Karpas-422 (cell line): ENCODE results near the gene INPP5D. TPM values are rescaled to one million over a fixed set of nuclear protein-coding genes. Genes with fewer than 3 reads are reported as not detected.

ENCODE experiments used
- DNase-seq: peaks from one replicate; pipeline ENCODE4 v3.0.0-alpha.2; 2015
- H2AFZ ChIP-seq: fragments of 200-600 bp; sonication (generic); 2 replicates; pipeline ENCODE4 v1.6.1; 2014; ENCODE audit warnings: antibody characterized with exemption, low read length, mixed read lengths
- H3K27ac ChIP-seq: fragments of 200-600 bp; sonication (generic); 2 replicates; pipeline ENCODE4 v1.5.1; 2014; ENCODE audit warnings: mild to moderate bottlenecking, low read length, moderate library complexity
- H3K27me3 ChIP-seq: fragments of 200-600 bp; sonication (generic); 2 replicates; pipeline ENCODE4 v1.6.1; 2014; ENCODE audit warnings: low read length, mixed read lengths
- H3K36me3 ChIP-seq: fragments of 200-600 bp; sonication (generic); 2 replicates; pipeline ENCODE4 v1.6.1; 2014; ENCODE audit warnings: low read length, mixed read lengths; ENCODE audit not compliant: insufficient read depth
- H3K4me1 ChIP-seq: fragments of 200-600 bp; sonication (generic); 2 replicates; pipeline ENCODE4 v1.6.1; 2014; ENCODE audit warnings: mild to moderate bottlenecking, low read length, mixed read lengths
- H3K4me2 ChIP-seq: fragments of 200-600 bp; sonication (generic); 2 replicates; pipeline ENCODE4 v1.6.1; 2014; ENCODE audit warnings: low read length, low read depth, mild to moderate bottlenecking; ENCODE audit not compliant: poor library complexity, severe bottlenecking
- H3K4me3 ChIP-seq: fragments of 200-600 bp; sonication (generic); 2 replicates; pipeline ENCODE4 v1.5.1; 2014; ENCODE audit warnings: mild to moderate bottlenecking, antibody characterized with exemption, low read length, mixed read lengths
- H3K79me2 ChIP-seq: fragments of 200-600 bp; sonication (generic); 2 replicates; pipeline ENCODE4 v1.6.1; 2014; ENCODE audit warnings: mild to moderate bottlenecking, low read length, mixed read lengths
- H3K9ac ChIP-seq: fragments of 200-600 bp; sonication (generic); 2 replicates; pipeline ENCODE4 v1.6.0; 2014; ENCODE audit warnings: low read length
- H3K9me2 ChIP-seq: fragments of 200-600 bp; sonication (generic), shearing (Covaris generic); replicated peaks from 2 replicates; pipeline ENCODE4 v1.6.0; 2014; ENCODE audit warnings: mild to moderate bottlenecking, low read length, moderate library complexity; ENCODE audit not compliant: insufficient read depth
- H3K9me3 ChIP-seq: fragments of 300-700, 200-600 bp; sonication (generic); 2 replicates; pipeline ENCODE4 v1.6.1; 2014; ENCODE audit warnings: low read length, mixed read lengths
- H4K20me1 ChIP-seq: fragments of 200-600 bp; sonication (generic); 2 replicates; pipeline ENCODE4 v1.6.1; 2014; ENCODE audit warnings: mild to moderate bottlenecking, antibody characterized with exemption, low read length, low read depth; ENCODE audit not compliant: insufficient read depth
- total RNA-seq: library from RNA; depleted of rRNA; stranded (reverse); fragments of >200 nt; shearing (Covaris generic); gene quantifications from 2 replicates; pipeline ENCODE4 v1.2.3, GENCODE V29; 2014; ENCODE audit warnings: low replicate concordance

The INPP5D gene
- total RNA-seq, 1 experiment from 2014 or later: 145 TPM

DNA sequence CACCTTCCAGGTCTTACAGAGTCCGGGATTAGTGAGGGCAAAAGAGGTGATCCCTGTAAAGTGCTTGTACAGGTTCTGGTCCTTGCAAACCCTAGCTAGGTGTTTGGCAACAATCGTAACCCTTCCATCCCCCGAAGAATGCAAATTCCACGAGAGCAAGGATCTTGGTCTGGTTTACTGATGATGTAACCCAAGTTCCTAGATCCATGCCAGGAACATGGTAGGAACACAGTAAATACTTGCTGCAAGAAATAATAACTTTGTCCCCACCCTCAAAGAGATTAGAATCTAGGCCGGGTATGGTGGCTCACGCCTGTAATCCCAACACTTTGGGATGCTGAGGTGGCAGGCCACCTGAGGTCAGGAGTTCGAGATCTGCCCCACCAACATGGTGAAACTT, 34.4 kb upstream of the INPP5D start:
- Histone ChIP-seq H2AFZ (no peak overlapping the region), H3K9me2 (no peaks in the 10 kb centered on the region), H4K20me1 (no peaks in the 10 kb centered on the region), H3K4me1 (no peaks in the 10 kb centered on the region), H3K27ac (no peak overlapping the region), H3K79me2 (no peaks in the 10 kb centered on the region), H3K27me3 (no peaks in the 10 kb centered on the region), H3K9ac (no peak overlapping the region), H3K36me3 (no peaks in the 10 kb centered on the region), H3K4me2 (no peak overlapping the region), H3K9me3 (no peaks in the 10 kb centered on the region), H3K4me3 (no peak overlapping the region)
- no peak for DNase-seq

GRCh38 chr2:233026198-233026813, 33.8 kb upstream of the INPP5D start:
- no peak overlapping the region for H3K4me3 ChIP-seq
- no peaks in the 10 kb centered on the region for H3K9me2 ChIP-seq
- H3K4me1 ChIP-seq: no peaks in the 10 kb centered on the region
- H3K4me2 ChIP-seq: no peak overlapping the region
- no peaks in the 10 kb centered on the region for H4K20me1 ChIP-seq
- H3K36me3 ChIP-seq: no peaks in the 10 kb centered on the region
- no peaks in the 10 kb centered on the region for H3K9me3 ChIP-seq
- no peak overlapping the region for H2AFZ ChIP-seq
- no peak for DNase-seq
- H3K27me3 ChIP-seq: no peaks in the 10 kb centered on the region
- no peak overlapping the region for H3K9ac ChIP-seq
- no peaks in the 10 kb centered on the region for H3K79me2 ChIP-seq
- no peak overlapping the region for H3K27ac ChIP-seq

GRCh38 chr2:233029321-233029720, 30.8 kb upstream of the INPP5D start:
- Histone ChIP-seq H3K27me3 (no peaks in the 10 kb centered on the region), H3K4me2 (no peak overlapping the region), H2AFZ (no peak overlapping the region), H3K79me2 (no peaks in the 10 kb centered on the region), H3K4me3 (no peak overlapping the region), H3K27ac (no peak overlapping the region), H3K36me3 (no peaks in the 10 kb centered on the region), H3K9me2 (no peaks in the 10 kb centered on the region), H3K4me1 (no peaks in the 10 kb centered on the region), H4K20me1 (no peaks in the 10 kb centered on the region), H3K9ac (no peak overlapping the region), H3K9me3 (no peaks in the 10 kb centered on the region)
- DNase-seq: no peak

- Histone ChIP-seq H3K79me2 (no peaks in the 10 kb centered on the region), H3K4me2 (no peak overlapping the region), H3K4me3 (no peak overlapping the region), H4K20me1 (no peaks in the 10 kb centered on the region), H3K9ac (no peak overlapping the region), H3K27me3 (no peaks in the 10 kb centered on the region), H3K27ac (no peak overlapping the region), H3K4me1 (no peaks in the 10 kb centered on the region), H2AFZ (no peak overlapping the region), H3K9me3 (no peaks in the 10 kb centered on the region), H3K9me2 (no peaks in the 10 kb centered on the region), H3K36me3 (no peaks in the 10 kb centered on the region)
- DNase-seq: no peak
Measured at GRCh38 chr2:233031556-233032500, 28.3 kb upstream of the INPP5D start.

GRCh38 chr2:233032551-233033320, 27.4 kb upstream of the INPP5D start, which contains the start of gene NEU2:
TSS of gene NEU2 (plus strand) at chr2:233032672. CDS start at chr2:233032672, 0 bp downstream.
- Histone ChIP-seq H3K9ac (no peak within 1 kb of the TSS), H3K27me3 (no peaks in the 10 kb centered on the region), H3K9me2 (no peaks in the 10 kb centered on the region), H3K4me2 (no peak within 1 kb of the TSS), H3K4me3 (no peak within 1 kb of the TSS), H2AFZ (no peak within 1 kb of the TSS), H3K27ac (no peak within 1 kb of the TSS), H3K4me1 (no peaks in the 10 kb centered on the region), H4K20me1 (no peaks in the 10 kb centered on the region), H3K9me3 (no peaks in the 10 kb centered on the region), H3K36me3 (no peaks in the 10 kb centered on the region), H3K79me2 (no peaks in the 10 kb centered on the region)
- DNase-seq: no peak

DNA sequence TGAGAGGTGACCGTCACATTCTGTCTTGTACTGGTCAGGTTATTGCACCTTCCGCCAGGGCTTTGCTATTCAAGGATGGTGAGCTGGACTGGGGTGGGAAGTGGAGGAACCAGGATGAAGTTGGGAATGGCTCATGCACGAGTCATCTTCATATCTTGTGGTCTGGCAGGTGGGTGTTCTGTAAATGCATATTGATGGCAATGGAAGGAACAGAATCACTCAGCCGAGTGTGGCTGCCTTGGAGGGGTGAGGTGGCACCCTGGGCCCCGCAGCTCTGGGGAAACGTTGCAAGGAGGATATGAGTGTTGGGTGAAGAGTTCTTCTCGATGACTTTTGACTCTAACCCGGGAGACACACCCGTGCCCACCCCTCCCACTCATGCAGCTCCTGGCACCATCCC, 26.5 kb upstream of the INPP5D start:
- Histone ChIP-seq H3K4me1 (no peaks in the 10 kb centered on the region), H3K4me3 (no peak overlapping the region), H3K9ac (no peak overlapping the region), H3K27me3 (no peaks in the 10 kb centered on the region), H4K20me1 (no peaks in the 10 kb centered on the region), H3K9me2 (no peaks in the 10 kb centered on the region), H3K79me2 (no peaks in the 10 kb centered on the region), H3K4me2 (no peak overlapping the region), H3K36me3 (no peaks in the 10 kb centered on the region), H3K9me3 (no peaks in the 10 kb centered on the region), H2AFZ (no peak overlapping the region), H3K27ac (no peak overlapping the region)
- no peak for DNase-seq

DNA sequence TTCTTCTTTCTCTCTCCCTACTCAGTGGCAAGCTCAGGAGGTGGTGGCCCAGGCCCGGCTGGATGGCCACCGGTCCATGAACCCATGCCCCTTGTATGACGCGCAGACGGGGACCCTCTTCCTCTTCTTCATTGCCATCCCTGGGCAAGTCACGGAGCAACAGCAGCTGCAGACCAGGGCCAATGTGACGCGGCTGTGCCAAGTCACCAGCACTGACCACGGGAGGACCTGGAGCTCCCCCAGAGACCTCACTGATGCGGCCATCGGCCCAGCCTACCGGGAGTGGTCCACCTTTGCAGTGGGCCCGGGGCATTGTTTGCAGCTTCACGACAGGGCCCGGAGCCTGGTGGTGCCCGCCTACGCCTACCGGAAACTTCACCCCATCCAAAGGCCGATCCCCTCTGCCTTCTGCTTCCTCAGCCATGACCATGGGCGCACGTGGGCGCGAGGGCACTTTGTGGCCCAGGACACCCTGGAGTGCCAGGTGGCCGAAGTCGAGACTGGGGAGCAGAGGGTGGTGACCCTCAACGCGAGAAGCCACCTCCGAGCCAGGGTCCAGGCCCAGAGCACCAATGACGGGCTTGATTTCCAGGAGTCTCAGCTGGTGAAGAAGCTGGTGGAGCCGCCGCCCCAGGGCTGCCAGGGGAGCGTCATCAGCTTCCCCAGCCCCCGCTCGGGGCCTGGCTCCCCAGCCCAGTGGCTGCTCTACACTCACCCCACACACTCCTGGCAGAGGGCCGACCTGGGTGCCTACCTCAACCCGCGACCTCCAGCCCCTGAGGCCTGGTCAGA, 25.9 kb upstream of the INPP5D start:
- Histone ChIP-seq H2AFZ (no peak overlapping the region), H3K9ac (no peak overlapping the region), H4K20me1 (no peaks in the 10 kb centered on the region), H3K4me1 (no peaks in the 10 kb centered on the region), H3K4me2 (no peak overlapping the region), H3K9me3 (no peaks in the 10 kb centered on the region), H3K27me3 (no peaks in the 10 kb centered on the region), H3K4me3 (no peak overlapping the region), H3K27ac (no peak overlapping the region), H3K9me2 (no peaks in the 10 kb centered on the region), H3K36me3 (no peaks in the 10 kb centered on the region), H3K79me2 (no peaks in the 10 kb centered on the region)
- no peak for DNase-seq
